IPS DF 6.9 (cell line): Measurements from ENCODE around the gene CMTM3.

Source experiments
- DNase-seq: peaks from one replicate; pipeline ENCODE4 v3.0.0-alpha.2; 2013; ENCODE audit warnings: low read depth, low spot score
- H3K27ac ChIP-seq: one replicate; pipeline ENCODE4 v1.5.1; 2013; ENCODE audit warnings: low read length, control low read depth
- H3K27me3 ChIP-seq: 2 replicates; pipeline ENCODE4 v1.6.1; 2013; ENCODE audit warnings: mild to moderate bottlenecking, low read length; ENCODE audit not compliant: control insufficient read depth, insufficient read depth
- H3K36me3 ChIP-seq: 2 replicates; pipeline ENCODE4 v1.6.1; 2013; ENCODE audit warnings: low read length; ENCODE audit not compliant: control insufficient read depth, insufficient read depth
- H3K4me1 ChIP-seq: 2 replicates; pipeline ENCODE4 v1.6.1; 2013; ENCODE audit warnings: low read length; ENCODE audit not compliant: control insufficient read depth, insufficient read depth
- H3K4me3 ChIP-seq: 2 replicates; pipeline ENCODE4 v1.5.1; 2013; ENCODE audit warnings: mild to moderate bottlenecking, low read length
- H3K9me3 ChIP-seq: 2 replicates; pipeline ENCODE4 v1.6.1; 2013; ENCODE audit warnings: low read length, inconsistent platforms; ENCODE audit not compliant: control insufficient read depth, insufficient read depth
- WGBS: extraction: QIAGEN DNeasy Blood & Tissue Kit; methylation state at CpG from one replicate; pipeline ENCODE4 v1.1.7; 2013; ENCODE audit warnings: mixed read lengths, missing lambda C conversion rate; ENCODE audit not compliant: insufficient read length, insufficient coverage; 5-methylcytosine and 5-hydroxymethylcytosine counted together

Gene CMTM3

GRCh38 chr16:66598111-66598510 lies 6.4 kb upstream of the CMTM3 start:
- Histone ChIP-seq H3K27ac (no peak overlapping the region), H3K4me3 (no peak overlapping the region), H3K36me3 (no peaks in the 10 kb centered on the region), H3K27me3 (no peaks in the 10 kb centered on the region), H3K4me1 (no peaks in the 10 kb centered on the region), H3K9me3 (no peaks in the 10 kb centered on the region)
- no CpG with 5 or more reads among the region's 3 CpGs for WGBS
- no peak for DNase-seq

- H3K27ac ChIP-seq = no peak overlapping the region
- no peaks in the 10 kb centered on the region for H3K27me3 ChIP-seq
- H3K36me3 ChIP-seq = no peaks in the 10 kb centered on the region
- no peak for DNase-seq
- H3K9me3 ChIP-seq = no peaks in the 10 kb centered on the region
- no peaks in the 10 kb centered on the region for H3K4me1 ChIP-seq
- no CpG with 5 or more reads among the region's 4 CpGs for WGBS
- H3K4me3 ChIP-seq = no peak overlapping the region
Observed at GRCh38 chr16:66599726-66600125, 4.8 kb upstream of the CMTM3 start.

GRCh38 chr16:66600477-66600876 lies 4.0 kb upstream of the CMTM3 start:
- Histone ChIP-seq H3K27me3 (no peaks in the 10 kb centered on the region), H3K4me1 (no peaks in the 10 kb centered on the region), H3K9me3 (no peaks in the 10 kb centered on the region), H3K27ac (no peak overlapping the region), H3K4me3 (no peak overlapping the region), H3K36me3 (no peaks in the 10 kb centered on the region)
- WGBS = no CpG with 5 or more reads among the region's 1 CpG
- no peak for DNase-seq

GRCh38 chr16:66601471-66601870 lies 3.0 kb upstream of the CMTM3 start:
- no peak for DNase-seq
- Histone ChIP-seq H3K4me3 (no peak overlapping the region), H3K4me1 (peaks cover 4% of the 10 kb centered on the region), H3K27ac (no peak overlapping the region), H3K36me3 (no peaks in the 10 kb centered on the region), H3K9me3 (no peaks in the 10 kb centered on the region), H3K27me3 (no peaks in the 10 kb centered on the region)
- WGBS = no CpG with 5 or more reads among the region's 5 CpGs

- DNase-seq = no peak
- Histone ChIP-seq H3K9me3 (no peaks in the 10 kb centered on the region), H3K36me3 (no peaks in the 10 kb centered on the region), H3K27ac (no peak overlapping the region), H3K27me3 (no peaks in the 10 kb centered on the region), H3K4me1 (peaks cover 4% of the 10 kb centered on the region), H3K4me3 (peak overlapping the region; percentile 79; the same call in 1 of the 2 replicates)
- no CpG with 5 or more reads among the region's 32 CpGs for WGBS
Observed at GRCh38 chr16:66603537-66604375, 748 bp upstream of the CMTM3 start.

GRCh38 chr16:66605177-66605978 lies 874 bp downstream of the CMTM3 start:
- DNase-seq = no peak
- no CpG with 5 or more reads among the region's 61 CpGs for WGBS

GRCh38 chr16:66605979-66606751 lies 1.7 kb downstream of the CMTM3 start:
- DNase-seq = no peak
- Histone ChIP-seq H3K4me1 (peaks cover 6% of the 10 kb centered on the region), H3K9me3 (no peaks in the 10 kb centered on the region), H3K36me3 (peaks cover 13% of the 10 kb centered on the region; the same call in 1 of the 2 replicates), H3K4me3 (peak overlapping the region; percentile 10; the same call in 1 of the 2 replicates), H3K27ac (no peak overlapping the region), H3K27me3 (no peaks in the 10 kb centered on the region)
- WGBS = no CpG with 5 or more reads among the region's 10 CpGs

More at GRCh38 chr16:66605177-66605978, 874 bp downstream of the CMTM3 start:
- no peaks in the 10 kb centered on the region for H3K27me3 ChIP-seq
- peak overlapping the region; percentile 79 for H3K4me3 ChIP-seq
- H3K36me3 ChIP-seq = peaks cover 10% of the 10 kb centered on the region; the same call in 1 of the 2 replicates
- no peak overlapping the region for H3K27ac ChIP-seq
- peaks cover 6% of the 10 kb centered on the region for H3K4me1 ChIP-seq
- H3K9me3 ChIP-seq = no peaks in the 10 kb centered on the region

- peak; percentile 85 for DNase-seq
- WGBS = no CpG with 5 or more reads among the region's 17 CpGs
- no peak overlapping the region for H3K4me3 ChIP-seq
- peaks cover 20% of the 10 kb centered on the region; the same call in 1 of the 2 replicates for H3K36me3 ChIP-seq
- peaks cover 6% of the 10 kb centered on the region for H3K4me1 ChIP-seq
- no peaks in the 10 kb centered on the region for H3K27me3 ChIP-seq
- no peaks in the 10 kb centered on the region for H3K9me3 ChIP-seq
- H3K27ac ChIP-seq = no peak overlapping the region
Observed at GRCh38 chr16:66608241-66609138, 4.0 kb downstream of the CMTM3 start.

- no peaks in the 10 kb centered on the region for H3K27me3 ChIP-seq
- no peak overlapping the region for H3K27ac ChIP-seq
- no peaks in the 10 kb centered on the region for H3K9me3 ChIP-seq
- peaks cover 20% of the 10 kb centered on the region; the same call in 1 of the 2 replicates for H3K36me3 ChIP-seq
- DNase-seq = no peak
- no peak overlapping the region for H3K4me3 ChIP-seq
- no CpG with 5 or more reads among the region's 12 CpGs for WGBS
- H3K4me1 ChIP-seq = peaks cover 6% of the 10 kb centered on the region
Observed at GRCh38 chr16:66609139-66609510, 4.6 kb downstream of the CMTM3 start.
